CD4-positive, alpha-beta T cell (primary cell): ENCODE results near the gene GAB3. TPM values are rescaled to one million over a fixed set of nuclear protein-coding genes. Genes with fewer than 3 reads are reported as not detected.
"Not testable (repeated sequence)": the region's sequence is repeated elsewhere in the genome, so short reads cannot be mapped to it uniquely, and the experiment has no call there.

Source experiments
- ATAC-seq: fragments of 200-7000 bp; cut with Tn5 transposase; one replicate; pipeline ENCODE4 v1.10.0; 2022; ENCODE audit warnings: mild to moderate bottlenecking; ENCODE audit not compliant: poor library complexity
- CTCF ChIA-PET: fragments of 350-600 bp; sonication (Branson Sonifier 250); formaldehyde crosslinking; loops from one replicate; lab custom pipeline; 2021; ENCODE audit warnings: antibody characterized with exemption, inconsistent platforms; lab: Charles Lee
- POLR2A ChIA-PET: fragments of 350-600 bp; sonication (Branson Sonifier 250); formaldehyde crosslinking; loops from one replicate; lab custom pipeline; 2021; ENCODE audit warnings: antibody characterized with exemption, inconsistent platforms; lab: Charles Lee
- DNase-seq, 14 experiments: peaks; one replicate each; pipeline ENCODE4 v3.0.0-alpha.2; 2013 to 2020; ENCODE audit warnings: mixed read lengths in 2 of 14
- H3K27ac ChIP-seq, 2 donors: one replicate each; pipeline versions ENCODE4 v1.5.1 to v1.7.0; 2013; ENCODE audit warnings: low read length in 2 of 2, low read depth in 1 of 2, mild to moderate bottlenecking in 1 of 2
- H3K27me3 ChIP-seq, 2 experiments: 1 replicate in 1 of 2; 2 replicates in 1 of 2; pipeline versions ENCODE4 v1.6.1 to v1.7.0; 2013; ENCODE audit warnings: low read length in 2 of 2, control low read depth in 1 of 2, mild to moderate bottlenecking in 1 of 2, moderate library complexity in 1 of 2; ENCODE audit not compliant: insufficient read depth in 2 of 2, control insufficient read depth in 1 of 2
- H3K36me3 ChIP-seq: one replicate; pipeline ENCODE4 v1.6.1; 2013; ENCODE audit warnings: low read length, control low read depth; ENCODE audit not compliant: insufficient read depth
- H3K4me1 ChIP-seq: one replicate; pipeline ENCODE4 v1.6.1; 2013; ENCODE audit warnings: low read length, control low read depth; ENCODE audit not compliant: insufficient read depth
- H3K4me3 ChIP-seq: one replicate; pipeline ENCODE4 v1.5.1; 2013; ENCODE audit warnings: mild to moderate bottlenecking, low read length, moderate library complexity
- H3K9me3 ChIP-seq, 2 experiments: 1 replicate in 1 of 2; 2 replicates in 1 of 2; pipeline versions ENCODE4 v1.6.1 to v1.7.0; 2013; ENCODE audit warnings: low read length in 2 of 2, mild to moderate bottlenecking in 2 of 2, control low read depth in 1 of 2, moderate library complexity in 1 of 2; ENCODE audit not compliant: control insufficient read depth in 1 of 2, insufficient read depth in 1 of 2
- H3K27ac Mint-ChIP-seq: one replicate; pipeline ENCODE4 v1.8.0; 2020; ENCODE audit warnings: mixed read lengths
- H3K27me3 Mint-ChIP-seq: one replicate; pipeline ENCODE4 v1.8.0; 2021; ENCODE audit warnings: mixed read lengths
- H3K36me3 Mint-ChIP-seq: one replicate; pipeline ENCODE4 v1.8.0; 2021; ENCODE audit warnings: low read depth, mixed read lengths
- H3K4me1 Mint-ChIP-seq: one replicate; pipeline ENCODE4 v1.8.0; 2021; ENCODE audit warnings: low read depth, mixed read lengths
- H3K4me3 Mint-ChIP-seq: one replicate; pipeline ENCODE4 v1.8.0; 2020; ENCODE audit warnings: mild to moderate bottlenecking, mixed read lengths
- H3K9me3 Mint-ChIP-seq: one replicate; pipeline ENCODE4 v1.8.0; 2020; ENCODE audit warnings: mixed read lengths
- CTCF ChIP-seq: fragments of 200-600 bp; IDR thresholded peaks from one replicate; pipeline ENCODE4 v1.8.0; 2022; ENCODE audit warnings: antibody characterized with exemption, mild to moderate bottlenecking
- intact Hi-C, 2 experiments: fragments of 100-400 bp; cut with DNase I in 1 of 2; cut with micrococcal nuclease in 1 of 2; formaldehyde crosslinking; loops; one replicate each; pipeline versions ENCODE4 v1.15.1 to v1.9.0; 2023 to 2025; cut with DNase I, micrococcal nuclease
- total RNA-seq, 174 experiments: library from RNA in 2 of 174; stranded (reverse) in 2 of 174; gene quantifications; one replicate each; pipeline ENCODE4 v1.2.3 and lab custom pipeline; 2021 to 2026

GAB3 gene
- total RNA-seq, 2 experiments from 2014 or later = 3.4 to 3.5 TPM

GRCh38 chrX:154650221-154650510 lies 100.7 kb downstream of the GAB3 start:
- H3K9me3 ChIP-seq = no peaks in the 10 kb centered on the region
- Mint-ChIP-seq H3K4me3 (no peak overlapping the region), H3K9me3 (no peaks in the 10 kb centered on the region), H3K27ac (no peak overlapping the region), H3K27me3 (no peaks in the 10 kb centered on the region), H3K36me3 (no peaks in the 10 kb centered on the region), H3K4me1 (no peaks in the 10 kb centered on the region)
- no peak overlapping the region for H3K27ac ChIP-seq
- no peak for ATAC-seq
- H3K4me1 ChIP-seq = no peaks in the 10 kb centered on the region
- DNase-seq = no peak
- POLR2A ChIA-PET = no interaction called here
- H3K36me3 ChIP-seq = no peaks in the 10 kb centered on the region
- CTCF ChIA-PET = no interaction called here
- H3K4me3 ChIP-seq = no peak overlapping the region
- intact Hi-C loops = no loop called here
- TF ChIP-seq CTCF = no peak
- no peaks in the 10 kb centered on the region for H3K27me3 ChIP-seq

DNA sequence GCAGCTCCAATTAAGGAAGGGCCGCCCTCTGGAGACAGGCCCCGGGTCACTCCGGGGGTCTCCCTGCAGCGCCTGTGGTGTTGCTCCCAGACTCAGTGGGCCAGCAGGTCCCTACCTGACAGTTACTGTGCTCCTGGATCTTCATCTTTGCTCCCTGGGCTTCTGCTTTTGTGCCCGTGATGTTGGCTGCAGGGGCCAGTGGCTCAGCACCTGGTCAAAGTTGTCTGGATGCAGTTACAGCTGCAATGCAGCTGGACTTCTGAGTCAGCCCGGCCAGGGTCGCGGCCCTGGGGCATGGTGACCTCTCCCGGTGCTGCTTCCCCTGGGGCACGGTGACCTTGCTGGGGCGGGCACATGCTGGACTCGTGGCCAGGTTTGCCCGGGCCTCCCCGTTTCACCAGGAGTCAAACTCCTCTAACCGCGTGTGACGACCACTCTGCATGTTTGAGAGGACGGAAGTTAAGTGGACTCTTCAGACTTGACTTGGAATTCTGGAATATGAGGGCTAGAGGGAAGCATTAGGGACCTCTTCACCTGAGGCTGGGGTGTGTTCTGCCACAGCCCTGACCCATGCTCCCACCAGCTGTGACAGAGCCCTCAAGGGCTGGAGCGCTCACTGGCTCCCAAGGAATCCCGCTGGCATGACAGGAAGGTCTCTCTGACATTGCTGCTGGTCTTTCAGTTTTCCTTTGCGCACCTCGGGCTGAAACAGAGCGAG lies 101.2 kb downstream of the GAB3 start:
- ChIA-PET CTCF (no interaction called here), POLR2A (no interaction called here)
- Mint-ChIP-seq H3K27ac (no peak overlapping the region), H3K9me3 (no peaks in the 10 kb centered on the region), H3K36me3 (no peaks in the 10 kb centered on the region), H3K4me3 (no peak overlapping the region), H3K27me3 (no peaks in the 10 kb centered on the region), H3K4me1 (no peaks in the 10 kb centered on the region)
- no peaks in the 10 kb centered on the region for H3K36me3 ChIP-seq
- no peak overlapping the region for H3K27ac ChIP-seq
- DNase-seq (no peak), ATAC-seq (no peak)
- no peak overlapping the region for H3K4me3 ChIP-seq
- intact Hi-C loops = no loop called here
- H3K4me1 ChIP-seq = no peaks in the 10 kb centered on the region
- no peak for TF ChIP-seq CTCF
- no peaks in the 10 kb centered on the region for H3K27me3 ChIP-seq
- no peaks in the 10 kb centered on the region for H3K9me3 ChIP-seq

- Histone ChIP-seq H3K27me3 (no peaks in the 10 kb centered on the region), H3K4me3 (no peak overlapping the region), H3K9me3 (no peaks in the 10 kb centered on the region), H3K36me3 (no peaks in the 10 kb centered on the region), H3K27ac (no peak overlapping the region), H3K4me1 (no peaks in the 10 kb centered on the region)
- ATAC-seq (no peak), DNase-seq (no peak)
- ChIA-PET POLR2A (no interaction called here), CTCF (no interaction called here)
- no peak overlapping the region for H3K27ac Mint-ChIP-seq
- no peak overlapping the region for H3K4me3 Mint-ChIP-seq
- H3K36me3 Mint-ChIP-seq = no peaks in the 10 kb centered on the region
- TF ChIP-seq CTCF = no peak
- H3K4me1 Mint-ChIP-seq = no peaks in the 10 kb centered on the region
- H3K9me3 Mint-ChIP-seq = no peaks in the 10 kb centered on the region
- intact Hi-C loops = no loop called here
- no peaks in the 10 kb centered on the region for H3K27me3 Mint-ChIP-seq
Measured at GRCh38 chrX:154648931-154649330, 101.9 kb downstream of the GAB3 start.

DNA sequence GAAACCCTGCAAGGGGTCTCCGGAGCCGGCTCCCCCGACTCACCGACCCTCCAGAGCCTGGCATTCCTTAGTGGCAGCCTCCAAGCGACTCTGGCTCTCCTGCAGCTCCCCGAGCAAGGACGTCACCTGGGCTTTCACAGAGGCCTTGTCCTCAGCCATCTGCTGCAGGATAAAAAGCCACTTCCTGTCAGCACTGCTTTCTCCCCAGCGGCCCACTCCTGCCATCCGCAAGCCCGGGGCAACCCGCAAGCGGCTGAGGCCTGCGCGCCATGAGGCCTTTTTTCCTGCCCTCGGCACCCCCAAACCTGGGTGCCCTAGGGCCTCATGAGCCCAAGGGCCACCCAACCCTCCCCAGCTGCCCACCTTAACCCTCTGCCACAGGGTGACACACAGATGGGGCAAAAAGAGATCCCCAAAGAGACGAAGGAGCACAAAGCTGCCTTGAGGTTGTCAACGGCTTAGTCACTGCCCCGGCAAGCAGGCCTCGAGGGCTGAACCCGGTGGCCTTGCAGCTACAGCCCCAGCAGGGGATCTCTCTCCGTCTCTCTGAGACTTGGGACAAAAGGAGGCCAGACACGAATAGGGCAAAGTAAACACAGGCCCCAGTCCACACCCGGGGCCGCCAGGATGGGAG lies 105.0 kb downstream of the GAB3 start:
- H3K27me3 Mint-ChIP-seq, H3K36me3 ChIP-seq, H3K27me3 ChIP-seq, POLR2A ChIA-PET, H3K4me1 ChIP-seq, H3K4me1 Mint-ChIP-seq, H3K36me3 Mint-ChIP-seq, H3K4me3 Mint-ChIP-seq, CTCF ChIA-PET, DNase-seq, H3K27ac ChIP-seq, H3K27ac Mint-ChIP-seq, H3K9me3 ChIP-seq, H3K9me3 Mint-ChIP-seq, H3K4me3 ChIP-seq, intact Hi-C loops: not testable (repeated sequence)
- ATAC-seq = peak; percentile 76

DNA sequence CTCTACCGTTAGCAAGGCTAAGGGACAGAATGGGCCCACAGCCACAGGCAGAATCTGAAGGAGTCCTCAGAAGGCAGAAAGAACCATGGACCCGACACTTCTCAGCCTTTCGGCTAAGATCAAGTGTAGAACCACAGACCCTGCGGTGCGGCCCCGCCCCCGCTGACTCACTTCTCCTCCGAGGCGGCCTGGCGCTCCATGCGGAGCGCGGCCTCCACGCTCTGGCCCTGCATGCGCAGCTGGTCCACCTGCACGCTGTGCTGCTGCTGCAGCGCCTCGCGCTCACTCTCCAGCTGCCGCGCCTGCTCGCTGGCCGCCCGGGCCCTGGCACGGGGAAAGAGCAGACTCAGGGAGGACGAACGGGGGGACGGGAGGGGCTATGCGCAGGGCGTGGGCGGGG lies 107.2 kb downstream of the GAB3 start:
- ATAC-seq, intact Hi-C loops: not testable (repeated sequence)

More for the DNA sequence above, 107.2 kb downstream of the GAB3 start:
- H3K36me3 Mint-ChIP-seq, H3K27me3 ChIP-seq, H3K4me1 Mint-ChIP-seq, CTCF ChIA-PET, POLR2A ChIA-PET, H3K36me3 ChIP-seq, H3K4me1 ChIP-seq, H3K9me3 Mint-ChIP-seq, H3K9me3 ChIP-seq, H3K27me3 Mint-ChIP-seq, H3K4me3 Mint-ChIP-seq, H3K27ac Mint-ChIP-seq, DNase-seq, H3K4me3 ChIP-seq, H3K27ac ChIP-seq: not testable (repeated sequence)
